A549 (cell line): Measurements from ENCODE around the gene PRKAR1B. TPM values are rescaled to one million over a fixed set of nuclear protein-coding genes. Genes with fewer than 3 reads are reported as not detected.

Source experiments
- ATAC-seq, 2 experiments: fragments of 200-7000 bp in 1 of 2; fragments of >200 bp in 1 of 2; cut with Nextera tagmentation in 1 of 2; cut with Tn5 transposase in 1 of 2; 3 replicates each; pipeline versions ENCODE4 v1.8.0 to v1.9.1; 2018 to 2020; ENCODE audit warnings: mild to moderate bottlenecking in 1 of 2, moderate library complexity in 1 of 2
- CTCF ChIA-PET: fragments of 300-600 bp; sonication (Branson Sonifier 250); formaldehyde crosslinking; extraction: SDS; loops from one replicate; lab custom pipeline; 2021; ENCODE audit warnings: antibody characterized with exemption, inconsistent platforms; lab: Yijun Ruan, JAX
- POLR2A ChIA-PET: fragments of 350-600 bp; formaldehyde crosslinking; extraction: SDS; loops from one replicate; lab custom pipeline; 2021; ENCODE audit warnings: antibody characterized with exemption, inconsistent platforms; lab: Yijun Ruan, JAX
- DNase-seq, 2 experiments: peaks; one replicate each; pipeline versions ENCODE4 v3.0.0 to v3.0.0-alpha.2; 2011 to 2016; ENCODE audit warnings: low read depth in 1 of 2, low spot score in 1 of 2
- FAIRE-seq: peaks from 2 replicates; lab custom pipeline; 2011; peaks lifted over from hg19 to GRCh38; lab: Jason Lieb, UNC
- H3K27ac ChIP-seq, 2 experiments: fragments of >200 bp; sonication (Bioruptor Twin); formaldehyde crosslinking; 3 replicates each; pipeline ENCODE4 v1.5.1; 2016 to 2017
- H3K4me1 ChIP-seq: fragments of >200 bp; sonication (Bioruptor Twin); formaldehyde crosslinking; 3 replicates; pipeline ENCODE4 v1.6.1; 2016
- H3K4me2 ChIP-seq: fragments of >200 bp; sonication (Bioruptor Twin); formaldehyde crosslinking; 3 replicates; pipeline ENCODE4 v1.6.1; 2016
- H3K4me3 ChIP-seq: fragments of >200 bp; sonication (Bioruptor Twin); formaldehyde crosslinking; 3 replicates; pipeline ENCODE4 v1.5.1; 2016
- H3K9me3 ChIP-seq: fragments of >200 bp; sonication (Bioruptor Twin); formaldehyde crosslinking; 3 replicates; pipeline ENCODE4 v1.6.1; 2016
- CBX2 ChIP-seq: fragments of 200-600 bp; sonication (generic); IDR thresholded peaks from 2 replicates; pipeline ENCODE4 v1.6.1; 2016; ENCODE audit warnings: low read depth, mild to moderate bottlenecking, borderline replicate concordance
- CBX8 ChIP-seq: fragments of 200-600 bp; sonication (generic); IDR thresholded peaks from 2 replicates; pipeline ENCODE4 v1.6.1; 2016
- CEBPB ChIP-seq, 2 experiments: fragments of >200 bp in 1 of 2; sonication (Bioruptor Twin) in 1 of 2; formaldehyde crosslinking in 1 of 2; IDR thresholded peaks; 2 replicates each; pipeline ENCODE4 v1.6.1; 2012 to 2016
- EHF ChIP-seq: fragments of 250-450 bp; sonication (Bioruptor Pico); IDR thresholded peaks from 2 replicates; pipeline ENCODE4 v1.5.0; 2020; ENCODE audit warnings: mild to moderate bottlenecking
- EHMT2 ChIP-seq: fragments of 200-600 bp; sonication (generic); IDR thresholded peaks from 2 replicates; pipeline ENCODE4 v1.6.1; 2016; ENCODE audit warnings: antibody characterized with exemption, low read depth, mild to moderate bottlenecking, moderate library complexity
- ESRRA ChIP-seq: fragments of 150-350 bp; IDR thresholded peaks from 2 replicates; pipeline ENCODE4 v1.6.1; 2014; ENCODE audit warnings: mild to moderate bottlenecking, low read length, borderline replicate concordance
- GATA3 ChIP-seq: IDR thresholded peaks from 2 replicates; pipeline ENCODE4 v1.6.1; 2012; ENCODE audit warnings: borderline replicate concordance
- HEYL ChIP-seq: fragments of 250-450 bp; sonication (Bioruptor Pico); IDR thresholded peaks from 2 replicates; pipeline ENCODE4 v1.8.0; 2021; ENCODE audit warnings: mild to moderate bottlenecking, moderate library complexity
- KDM1A ChIP-seq: fragments of 200-600 bp; sonication (generic); IDR thresholded peaks from 2 replicates; pipeline ENCODE4 v1.6.1; 2016; ENCODE audit warnings: low read depth, mild to moderate bottlenecking
- KDM5A ChIP-seq: fragments of 200-600 bp; sonication (generic); IDR thresholded peaks from 2 replicates; pipeline ENCODE4 v1.6.1; 2016; ENCODE audit warnings: antibody characterized with exemption, mild to moderate bottlenecking
- MAFK ChIP-seq: fragments of 450-650 bp; IDR thresholded peaks from 2 replicates; pipeline ENCODE4 v1.6.1; 2014; ENCODE audit not compliant: partially characterized antibody
- MYC ChIP-seq: IDR thresholded peaks from 2 replicates; pipeline ENCODE4 v1.6.1; 2012; ENCODE audit warnings: mild to moderate bottlenecking, inconsistent platforms, low read length, improper control_type of control experiment, borderline replicate concordance
- NR3C1 ChIP-seq: fragments of >200 bp; sonication (Bioruptor Twin); formaldehyde crosslinking; IDR thresholded peaks from 3 replicates; pipeline ENCODE4 v1.6.1; 2017
- POLR2A ChIP-seq: IDR thresholded peaks from 2 replicates; pipeline ENCODE4 v1.6.1; 2012; ENCODE audit warnings: mild to moderate bottlenecking, low read length
- RCOR1 ChIP-seq: fragments of 150-350 bp; IDR thresholded peaks from 2 replicates; pipeline ENCODE4 v1.6.1; 2014; ENCODE audit warnings: antibody characterized with exemption, low read length, low read depth
- RFX5 ChIP-seq: fragments of 450-650 bp; IDR thresholded peaks from 2 replicates; pipeline ENCODE4 v1.7.1; 2014; ENCODE audit warnings: antibody characterized with exemption, mild to moderate bottlenecking, moderate library complexity
- TFCP2L1 ChIP-seq: fragments of 250-450 bp; sonication (Bioruptor Pico); IDR thresholded peaks from 2 replicates; pipeline ENCODE4 v1.5.0; 2021; ENCODE audit warnings: mild to moderate bottlenecking
- TP53 ChIP-seq: fragments of 250-450 bp; sonication (Bioruptor Pico); IDR thresholded peaks from 2 replicates; pipeline ENCODE4 v1.5.0; 2021; ENCODE audit warnings: mild to moderate bottlenecking, moderate library complexity
- ZNF302 ChIP-seq: fragments of 250-450 bp; sonication (Bioruptor Pico); IDR thresholded peaks from 2 replicates; pipeline ENCODE4 v1.9.0; 2021; ENCODE audit warnings: inconsistent platforms, mild to moderate bottlenecking, moderate library complexity
- ZSCAN20 ChIP-seq: fragments of 250-450 bp; sonication (Bioruptor Pico); IDR thresholded peaks from 2 replicates; pipeline ENCODE4 v1.8.0; 2022; ENCODE audit warnings: mild to moderate bottlenecking, moderate library complexity
- WGBS: methylation state at CpG from one replicate; pipeline ENCODE4 v1.1.6; 2017; ENCODE audit errors: missing lambda C conversion rate; 5-methylcytosine and 5-hydroxymethylcytosine counted together
- polyA plus RNA-seq, 4 experiments: library from polyadenylated mRNA; depleted of rRNA in 3 of 4; stranded (reverse); fragments of >200 nt; fragmentation: RNase III in 1 of 4; extraction: RNeasy Plus Mini Kit Qiagen cat#74134 plus additional on column Dnase treatment in 1 of 4; gene quantifications; 2 replicates in 3 of 4; 3 replicates in 1 of 4; pipeline ENCODE4 v1.2.3, GENCODE V29; 2011 to 2017
- TF ChIP-seq, protein P1 (sequence below): fragments of 200-600 bp; sonication (generic); IDR thresholded peaks from 2 replicates; pipeline ENCODE4 v1.6.1; 2016; ENCODE audit warnings: antibody characterized with exemption, mild to moderate bottlenecking, moderate library complexity
- TF ChIP-seq, protein P2 (sequence below): IDR thresholded peaks from 2 replicates; pipeline ENCODE4 v1.6.1; 2012
- TF ChIP-seq, protein P3 (sequence below): IDR thresholded peaks from 2 replicates; pipeline ENCODE4 v1.6.1; 2012; ENCODE audit warnings: low read depth, borderline replicate concordance
- TF ChIP-seq, protein P4 (sequence below): fragments of 250-450 bp; sonication (Bioruptor Pico); IDR thresholded peaks from 2 replicates; pipeline ENCODE4 v1.5.0; 2021; ENCODE audit warnings: mild to moderate bottlenecking, moderate library complexity, borderline replicate concordance
- TF ChIP-seq, protein P5 (sequence below): fragments of 150-350 bp; IDR thresholded peaks from 2 replicates; pipeline ENCODE4 v1.6.1; 2014; ENCODE audit warnings: low read depth, mild to moderate bottlenecking, low read length

PRKAR1B gene
- polyA plus RNA-seq, 2 of the 4 experiments (the other 2 are of a cell fraction) = 10.1 to 33.7 TPM

DNA sequence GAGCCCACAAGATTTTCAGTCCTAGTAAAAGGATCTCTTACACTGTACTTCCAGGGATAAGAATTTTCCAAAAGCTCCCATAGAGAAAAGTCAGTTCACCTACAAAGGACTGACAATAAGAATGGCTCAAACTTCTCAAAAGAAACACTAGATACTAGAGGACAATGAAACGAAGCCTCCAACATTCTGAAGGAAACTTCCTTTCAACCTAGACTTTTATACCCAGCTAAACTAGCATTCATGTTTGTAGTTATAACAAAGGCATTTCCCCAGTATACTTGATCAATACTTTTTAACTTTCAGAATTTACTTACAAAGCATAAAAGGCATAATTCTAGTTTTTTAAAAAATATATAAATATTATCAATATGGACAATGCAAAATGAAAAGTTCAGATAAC is 41.5 kb downstream of the PRKAR1B start (continued):
- TF ChIP-seq, protein P1, sequence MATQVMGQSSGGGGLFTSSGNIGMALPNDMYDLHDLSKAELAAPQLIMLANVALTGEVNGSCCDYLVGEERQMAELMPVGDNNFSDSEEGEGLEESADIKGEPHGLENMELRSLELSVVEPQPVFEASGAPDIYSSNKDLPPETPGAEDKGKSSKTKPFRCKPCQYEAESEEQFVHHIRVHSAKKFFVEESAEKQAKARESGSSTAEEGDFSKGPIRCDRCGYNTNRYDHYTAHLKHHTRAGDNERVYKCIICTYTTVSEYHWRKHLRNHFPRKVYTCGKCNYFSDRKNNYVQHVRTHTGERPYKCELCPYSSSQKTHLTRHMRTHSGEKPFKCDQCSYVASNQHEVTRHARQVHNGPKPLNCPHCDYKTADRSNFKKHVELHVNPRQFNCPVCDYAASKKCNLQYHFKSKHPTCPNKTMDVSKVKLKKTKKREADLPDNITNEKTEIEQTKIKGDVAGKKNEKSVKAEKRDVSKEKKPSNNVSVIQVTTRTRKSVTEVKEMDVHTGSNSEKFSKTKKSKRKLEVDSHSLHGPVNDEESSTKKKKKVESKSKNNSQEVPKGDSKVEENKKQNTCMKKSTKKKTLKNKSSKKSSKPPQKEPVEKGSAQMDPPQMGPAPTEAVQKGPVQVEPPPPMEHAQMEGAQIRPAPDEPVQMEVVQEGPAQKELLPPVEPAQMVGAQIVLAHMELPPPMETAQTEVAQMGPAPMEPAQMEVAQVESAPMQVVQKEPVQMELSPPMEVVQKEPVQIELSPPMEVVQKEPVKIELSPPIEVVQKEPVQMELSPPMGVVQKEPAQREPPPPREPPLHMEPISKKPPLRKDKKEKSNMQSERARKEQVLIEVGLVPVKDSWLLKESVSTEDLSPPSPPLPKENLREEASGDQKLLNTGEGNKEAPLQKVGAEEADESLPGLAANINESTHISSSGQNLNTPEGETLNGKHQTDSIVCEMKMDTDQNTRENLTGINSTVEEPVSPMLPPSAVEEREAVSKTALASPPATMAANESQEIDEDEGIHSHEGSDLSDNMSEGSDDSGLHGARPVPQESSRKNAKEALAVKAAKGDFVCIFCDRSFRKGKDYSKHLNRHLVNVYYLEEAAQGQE = no peak
- no peak for TF ChIP-seq ZNF302
- TF ChIP-seq HEYL (CRISPR knock-in tag) = no peak
- TF ChIP-seq, protein P2, sequence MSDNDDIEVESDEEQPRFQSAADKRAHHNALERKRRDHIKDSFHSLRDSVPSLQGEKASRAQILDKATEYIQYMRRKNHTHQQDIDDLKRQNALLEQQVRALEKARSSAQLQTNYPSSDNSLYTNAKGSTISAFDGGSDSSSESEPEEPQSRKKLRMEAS = no peak
- no peak for TF ChIP-seq TP53 (CRISPR knock-in tag)
- no peak for TF ChIP-seq POLR2A
- no peak for TF ChIP-seq CBX8
- no peak for TF ChIP-seq GATA3
- TF ChIP-seq, protein P3, sequence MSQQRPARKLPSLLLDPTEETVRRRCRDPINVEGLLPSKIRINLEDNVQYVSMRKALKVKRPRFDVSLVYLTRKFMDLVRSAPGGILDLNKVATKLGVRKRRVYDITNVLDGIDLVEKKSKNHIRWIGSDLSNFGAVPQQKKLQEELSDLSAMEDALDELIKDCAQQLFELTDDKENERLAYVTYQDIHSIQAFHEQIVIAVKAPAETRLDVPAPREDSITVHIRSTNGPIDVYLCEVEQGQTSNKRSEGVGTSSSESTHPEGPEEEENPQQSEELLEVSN = no peak
- no peak for TF ChIP-seq ZSCAN20 (CRISPR knock-in tag)
- TF ChIP-seq TFCP2L1 (CRISPR knock-in tag) = no peak
- no peak for TF ChIP-seq CEBPB (IDR thresholded peaks at IDR 0.05)

DNA sequence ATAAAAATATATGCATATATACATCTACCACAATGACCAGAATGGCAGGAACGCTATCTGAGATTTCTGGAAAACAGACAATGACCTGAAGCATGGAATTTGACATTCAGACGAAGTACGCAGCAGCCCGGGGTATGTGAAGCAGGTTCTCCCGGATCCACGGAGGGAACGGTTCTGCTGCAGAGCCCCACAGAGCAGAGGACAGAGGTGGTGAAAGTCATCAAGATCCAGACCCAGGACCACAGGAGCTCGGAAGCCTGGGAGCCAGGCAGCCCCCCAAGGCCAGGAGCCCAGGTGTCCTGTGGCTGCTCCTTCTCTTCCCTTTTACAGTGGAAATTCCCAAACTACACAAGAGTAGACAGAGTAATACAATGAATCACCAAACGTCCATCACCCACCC is 42.7 kb downstream of the PRKAR1B start:
- Histone ChIP-seq H3K4me2 (no peak overlapping the region), H3K4me1 (no peaks in the 10 kb centered on the region), H3K27ac (no peak overlapping the region), H3K9me3 (peaks cover 54% of the 10 kb centered on the region), H3K4me3 (no peak overlapping the region)
- FAIRE-seq (no peak), ATAC-seq (no peak), DNase-seq (no peak)
- CTCF ChIA-PET = no interaction called here
- TF ChIP-seq EHMT2 = no peak
- no peak for TF ChIP-seq KDM5A
- WGBS = 81% methylated on average over 9 of the region's 9 CpGs
- POLR2A ChIA-PET = no interaction called here

DNA sequence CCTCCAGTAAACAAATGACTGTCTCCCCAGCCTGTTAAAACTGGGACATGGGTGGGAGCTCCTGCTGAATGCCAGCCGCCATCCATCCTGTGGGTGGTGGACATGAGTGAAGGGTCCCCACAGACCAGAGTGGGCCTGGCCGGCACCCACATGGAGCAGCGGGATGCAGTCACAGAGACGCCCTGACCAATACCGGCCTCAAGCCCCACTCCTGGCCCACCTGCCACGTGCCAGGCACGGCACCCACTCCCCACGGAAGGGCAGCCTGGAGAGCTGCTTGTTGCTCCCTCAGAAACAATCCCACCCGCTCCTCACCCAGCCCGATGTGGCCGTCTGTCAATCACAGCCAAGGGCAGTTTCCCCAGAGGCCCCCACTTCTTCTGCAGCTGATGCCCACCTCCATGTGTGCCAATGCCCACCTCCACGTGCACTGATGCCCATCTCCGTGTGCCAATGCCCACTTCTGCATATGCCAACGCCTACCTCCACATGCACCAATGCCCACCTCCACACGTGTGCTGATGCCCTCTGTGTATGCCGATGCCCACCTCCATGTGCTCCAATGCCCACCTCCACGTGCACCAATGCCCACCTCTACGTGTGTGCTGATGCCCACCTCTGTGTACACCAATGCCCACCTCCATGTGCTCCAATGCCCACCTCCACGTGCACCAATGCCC is 43.4 kb downstream of the PRKAR1B start:
- CTCF ChIA-PET = no interaction called here
- no peak for ATAC-seq
- H3K4me2 ChIP-seq = no peak overlapping the region
- no peak overlapping the region for H3K27ac ChIP-seq
- 93% methylated on average over 15 of the region's 19 CpGs for WGBS
- TF ChIP-seq NR3C1 = no peak
- TF ChIP-seq, protein P3 = no peak
- no peak for TF ChIP-seq HEYL (CRISPR knock-in tag)
- no peak for TF ChIP-seq RCOR1
- no peak for TF ChIP-seq EHF
- no peak for TF ChIP-seq MAFK
- no peak for TF ChIP-seq TP53 (CRISPR knock-in tag)
- no peak for TF ChIP-seq TFCP2L1 (CRISPR knock-in tag)
- TF ChIP-seq, protein P4, sequence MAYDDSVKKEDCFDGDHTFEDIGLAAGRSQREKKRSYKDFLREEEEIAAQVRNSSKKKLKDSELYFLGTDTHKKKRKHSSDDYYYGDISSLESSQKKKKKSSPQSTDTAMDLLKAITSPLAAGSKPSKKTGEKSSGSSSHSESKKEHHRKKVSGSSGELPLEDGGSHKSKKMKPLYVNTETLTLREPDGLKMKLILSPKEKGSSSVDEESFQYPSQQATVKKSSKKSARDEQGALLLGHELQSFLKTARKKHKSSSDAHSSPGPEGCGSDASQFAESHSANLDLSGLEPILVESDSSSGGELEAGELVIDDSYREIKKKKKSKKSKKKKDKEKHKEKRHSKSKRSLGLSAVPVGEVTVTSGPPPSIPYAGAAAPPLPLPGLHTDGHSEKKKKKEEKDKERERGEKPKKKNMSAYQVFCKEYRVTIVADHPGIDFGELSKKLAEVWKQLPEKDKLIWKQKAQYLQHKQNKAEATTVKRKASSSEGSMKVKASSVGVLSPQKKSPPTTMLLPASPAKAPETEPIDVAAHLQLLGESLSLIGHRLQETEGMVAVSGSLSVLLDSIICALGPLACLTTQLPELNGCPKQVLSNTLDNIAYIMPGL (CRISPR knock-in tag) = no peak
- TF ChIP-seq KDM1A = no peak
- no peak for TF ChIP-seq ZSCAN20 (CRISPR knock-in tag)
- no peak for TF ChIP-seq MYC
- TF ChIP-seq, protein P5, sequence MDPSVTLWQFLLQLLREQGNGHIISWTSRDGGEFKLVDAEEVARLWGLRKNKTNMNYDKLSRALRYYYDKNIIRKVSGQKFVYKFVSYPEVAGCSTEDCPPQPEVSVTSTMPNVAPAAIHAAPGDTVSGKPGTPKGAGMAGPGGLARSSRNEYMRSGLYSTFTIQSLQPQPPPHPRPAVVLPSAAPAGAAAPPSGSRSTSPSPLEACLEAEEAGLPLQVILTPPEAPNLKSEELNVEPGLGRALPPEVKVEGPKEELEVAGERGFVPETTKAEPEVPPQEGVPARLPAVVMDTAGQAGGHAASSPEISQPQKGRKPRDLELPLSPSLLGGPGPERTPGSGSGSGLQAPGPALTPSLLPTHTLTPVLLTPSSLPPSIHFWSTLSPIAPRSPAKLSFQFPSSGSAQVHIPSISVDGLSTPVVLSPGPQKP = no peak
- no peak for TF ChIP-seq CBX2
- TF ChIP-seq RFX5 = no peak
- no peak for TF ChIP-seq ZNF302
- no peak for TF ChIP-seq ESRRA
- TF ChIP-seq, all 56 proteins: peak for 0
- H3K4me3 ChIP-seq = no peak overlapping the region
- H3K4me1 ChIP-seq = no peaks in the 10 kb centered on the region
- no peak for DNase-seq
- FAIRE-seq = no peak
- peaks cover 48% of the 10 kb centered on the region for H3K9me3 ChIP-seq
- POLR2A ChIA-PET = no interaction called here
